HepG2 (cell line): ENCODE results near the gene EEF1E1. TPM values are rescaled to one million over a fixed set of nuclear protein-coding genes. Genes with fewer than 3 reads are reported as not detected.

Experiments
- ATF1 ChIP-seq: IDR thresholded peaks from 2 replicates; pipeline ENCODE4 v1.6.1; 2016; ENCODE audit warnings: mild to moderate bottlenecking, control low read depth
- CAMTA2 ChIP-seq: sonication (generic); formaldehyde crosslinking; IDR thresholded peaks from 2 replicates; pipeline ENCODE4 v1.4.0; 2020; ENCODE audit warnings: mild to moderate bottlenecking, missing genetic modification reagents, borderline replicate concordance
- HNF4A ChIP-seq: sonication (generic); formaldehyde crosslinking; IDR thresholded peaks from 2 replicates; pipeline ENCODE4 v1.4.0; 2020; ENCODE audit warnings: missing genetic modification reagents
- IRF2 ChIP-seq: IDR thresholded peaks from 2 replicates; pipeline ENCODE4 v1.6.1; 2018; ENCODE audit warnings: missing genetic modification reagents, missing compliant biosample characterization
- KLF16 ChIP-seq, 2 experiments: sonication (generic) in 1 of 2; formaldehyde crosslinking in 1 of 2; IDR thresholded peaks; 2 replicates each; pipeline versions ENCODE4 v1.6.1 to v1.8.0; 2016 to 2023; ENCODE audit warnings: missing genetic modification reagents in 2 of 2, missing compliant biosample characterization in 1 of 2
- MAFK ChIP-seq, 2 experiments: IDR thresholded peaks in 1 of 2; conservative IDR thresholded peaks in 1 of 2; 2 replicates each; pipeline ENCODE4 v1.6.1; 2011; ENCODE audit warnings: improper control_type of control experiment in 2 of 2, low read length in 2 of 2
- NCOA1 ChIP-seq: sonication (generic); formaldehyde crosslinking; IDR thresholded peaks from 2 replicates; pipeline ENCODE4 v1.9.0; 2021; ENCODE audit warnings: missing genetic modification reagents
- PHF20 ChIP-seq: sonication (generic); formaldehyde crosslinking; IDR thresholded peaks from 2 replicates; pipeline ENCODE4 v1.5.0; 2020; ENCODE audit warnings: mild to moderate bottlenecking, missing genetic modification reagents
- SIN3A ChIP-seq: IDR thresholded peaks from 2 replicates; pipeline ENCODE4 v1.6.1; 2011; ENCODE audit warnings: low read depth, mild to moderate bottlenecking, control low read depth, low read length, borderline replicate concordance
- TCF12 ChIP-seq, 2 experiments: fragments of 450-650 bp in 1 of 2; sonication (generic) in 1 of 2; formaldehyde crosslinking in 1 of 2; IDR thresholded peaks; 2 replicates each; pipeline versions ENCODE4 v1.6.1 to v1.8.0; 2017 to 2022; ENCODE audit warnings: antibody characterized with exemption in 1 of 2, mild to moderate bottlenecking in 1 of 2, missing genetic modification reagents in 1 of 2, moderate library complexity in 1 of 2
- ZMYM2 ChIP-seq: sonication (generic); formaldehyde crosslinking; IDR thresholded peaks from 2 replicates; pipeline ENCODE4 v1.8.0; 2022; ENCODE audit warnings: mild to moderate bottlenecking, missing genetic modification reagents
- ZNF234 ChIP-seq: sonication (generic); formaldehyde crosslinking; conservative IDR thresholded peaks from 2 replicates; pipeline ENCODE4 v1.5.1; 2020; ENCODE audit warnings: mild to moderate bottlenecking, missing genetic modification reagents
- ZNF335 ChIP-seq: sonication (generic); formaldehyde crosslinking; IDR thresholded peaks from 2 replicates; pipeline ENCODE4 v1.4.0; 2020; ENCODE audit warnings: missing genetic modification reagents
- ZNF343 ChIP-seq: sonication (generic); formaldehyde crosslinking; IDR thresholded peaks from 2 replicates; pipeline ENCODE4 v1.4.0; 2020; ENCODE audit warnings: mild to moderate bottlenecking, missing genetic modification reagents
- ZNF432 ChIP-seq: sonication (generic); formaldehyde crosslinking; IDR thresholded peaks from 2 replicates; pipeline ENCODE4 v1.5.0; 2020; ENCODE audit warnings: missing genetic modification reagents, mild to moderate bottlenecking, borderline replicate concordance
- ZNF441 ChIP-seq: sonication (generic); formaldehyde crosslinking; IDR thresholded peaks from 2 replicates; pipeline ENCODE4 v1.7.0; 2021; ENCODE audit warnings: missing genetic modification reagents, borderline replicate concordance
- ZNF496 ChIP-seq: sonication (generic); formaldehyde crosslinking; IDR thresholded peaks from 2 replicates; pipeline ENCODE4 v1.8.1; 2023; ENCODE audit warnings: mild to moderate bottlenecking, moderate library complexity, missing genetic modification reagents; ENCODE audit not compliant: insufficient replicate concordance
- ZNF546 ChIP-seq: sonication (generic); formaldehyde crosslinking; conservative IDR thresholded peaks from 2 replicates; pipeline ENCODE4 v1.8.1; 2023; ENCODE audit warnings: mild to moderate bottlenecking, missing genetic modification reagents
- ZNF766 ChIP-seq: sonication (generic); formaldehyde crosslinking; IDR thresholded peaks from 2 replicates; pipeline ENCODE4 v1.5.0; 2020; ENCODE audit warnings: missing genetic modification reagents, borderline replicate concordance
- polyA plus RNA-seq, 8 experiments: library from polyadenylated mRNA; depleted of rRNA in 3 of 8; stranded (reverse) in 7 of 8; unstranded in 1 of 8; fragments of >200 nt; fragmentation: Illumina TruSeq in 4 of 8; extraction: Trizol in 4 of 8; gene quantifications; 2 replicates each; pipeline versions ENCODE4 v1.2.1 to v1.2.3, GENCODE V29; 2011 to 2016; ENCODE audit warnings: low read depth in 4 of 8, missing spikeins in 1 of 8, mixed read lengths in 1 of 8; ENCODE audit not compliant: insufficient read depth in 1 of 8
- total RNA-seq, 5 experiments: library from RNA; depleted of rRNA; stranded (reverse); fragments of >200 nt; fragmentation: Illumina TruSeq; extraction: Trizol; gene quantifications; 2 replicates each; pipeline ENCODE4 v1.2.3, GENCODE V29; 2016; ENCODE audit warnings: low read depth in 1 of 5
- TF ChIP-seq, protein P1 (sequence below): IDR thresholded peaks from 2 replicates; pipeline ENCODE4 v1.6.1; 2016
- TF ChIP-seq, protein P2 (sequence below): sonication (generic); formaldehyde crosslinking; IDR thresholded peaks from 2 replicates; pipeline ENCODE4 v1.5.0; 2020; ENCODE audit warnings: missing genetic modification reagents, mild to moderate bottlenecking, borderline replicate concordance
- TF ChIP-seq, protein P3 (sequence below): sonication (generic); formaldehyde crosslinking; IDR thresholded peaks from 2 replicates; pipeline ENCODE4 v1.5.1; 2020; ENCODE audit warnings: mild to moderate bottlenecking, missing genetic modification reagents, moderate library complexity

The EEF1E1 gene
- total and polyA plus RNA-seq, 2 of the 13 experiments (the other 11 are each of a cell fraction or from before 2014, with no cell fraction given) = 128 to 188 TPM

DNA sequence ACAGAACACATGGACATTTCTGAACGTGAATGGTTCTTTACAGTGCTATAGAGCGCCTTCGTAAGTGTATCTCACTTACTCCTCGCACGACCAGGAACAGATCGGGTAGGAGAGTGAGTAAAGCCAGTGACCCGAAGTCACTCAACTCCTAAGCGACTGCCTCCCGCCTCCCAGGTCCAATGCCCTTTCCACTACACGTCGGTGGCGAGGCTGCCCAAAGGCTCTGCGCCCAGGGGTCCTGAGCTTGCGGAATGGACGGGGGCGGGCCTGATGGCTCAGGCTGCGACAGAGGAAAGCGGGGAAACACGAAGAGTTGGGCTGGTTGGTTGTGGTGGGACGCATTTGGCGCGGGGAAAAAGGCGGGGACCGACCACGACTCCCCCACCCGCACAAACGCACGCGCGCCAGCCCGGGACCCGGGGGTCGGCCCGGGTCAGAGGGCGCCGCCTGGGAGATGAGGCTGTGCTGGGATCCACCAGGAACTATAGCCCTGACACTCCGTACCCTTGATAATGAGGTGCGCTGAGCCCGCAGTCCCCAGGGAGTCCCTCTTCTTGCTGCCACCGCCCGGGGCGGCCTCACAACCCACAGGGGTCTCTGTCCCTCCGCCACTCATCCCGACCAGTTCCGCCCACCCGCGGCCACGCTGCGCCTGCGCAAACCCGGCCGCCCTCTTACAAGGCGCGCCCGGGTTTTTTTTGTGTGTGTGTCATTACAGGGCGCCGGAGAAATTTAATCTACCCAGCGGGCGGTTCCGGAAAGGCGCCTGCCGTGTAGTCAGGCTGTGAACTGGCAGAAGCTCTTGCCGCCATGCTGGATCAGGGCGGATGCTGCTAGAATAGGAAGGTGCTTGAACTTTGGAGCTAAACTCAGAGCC, 38.3 kb downstream of the EEF1E1 start, which contains the start of gene BLOC1S5 (continued):
- TF ChIP-seq PHF20 (CRISPR knock-in tag) (peak; percentile 94), MAFK (conservative IDR thresholded peaks at IDR 0.05 in 1 of 2, IDR thresholded peaks at IDR 0.05 in 1 of 2; ENCODE audit: low read length in 2 of 2) (no peak), ZNF432 (CRISPR knock-in tag) (no peak; the same call in 1 of the 2 replicates), CAMTA2 (CRISPR knock-in tag) (no peak; the same call in 1 of the 2 replicates), ZNF496 (CRISPR knock-in tag) (no peak), ZNF234 (CRISPR knock-in tag) (peak; percentile 53; the same call in 1 of the 2 replicates), ZNF335 (peak; percentile 97), ZNF546 (peak; percentile 81; the same call in 1 of the 2 replicates), ATF1 (CRISPR knock-in tag) (peak; percentile 99), SIN3A (peak; percentile 94; the same call in 1 of the 2 replicates), TCF12 (IDR thresholded peaks at IDR 0.05) (no peak), TCF12 (CRISPR knock-in tag; IDR thresholded peaks at IDR 0.05) (peak; percentile 64; the same call in 1 of the 2 replicates), HNF4A (peak; percentile 94), IRF2 (CRISPR knock-in tag) (peak; percentile 89), NCOA1 (CRISPR knock-in tag) (no peak; the same call in 1 of the 2 replicates), ZNF343 (CRISPR knock-in tag) (no peak), ZNF441 (CRISPR knock-in tag) (no peak), ZNF766 (CRISPR knock-in tag) (no peak), KLF16 (CRISPR knock-in tag; IDR thresholded peaks at IDR 0.05) (peak in 1 of 2 experiments; percentile 98; a peak in 2 of 4 replicates), ZMYM2 (CRISPR knock-in tag) (peak; percentile 32; the same call in 1 of the 2 replicates)
- TF ChIP-seq, protein P1, sequence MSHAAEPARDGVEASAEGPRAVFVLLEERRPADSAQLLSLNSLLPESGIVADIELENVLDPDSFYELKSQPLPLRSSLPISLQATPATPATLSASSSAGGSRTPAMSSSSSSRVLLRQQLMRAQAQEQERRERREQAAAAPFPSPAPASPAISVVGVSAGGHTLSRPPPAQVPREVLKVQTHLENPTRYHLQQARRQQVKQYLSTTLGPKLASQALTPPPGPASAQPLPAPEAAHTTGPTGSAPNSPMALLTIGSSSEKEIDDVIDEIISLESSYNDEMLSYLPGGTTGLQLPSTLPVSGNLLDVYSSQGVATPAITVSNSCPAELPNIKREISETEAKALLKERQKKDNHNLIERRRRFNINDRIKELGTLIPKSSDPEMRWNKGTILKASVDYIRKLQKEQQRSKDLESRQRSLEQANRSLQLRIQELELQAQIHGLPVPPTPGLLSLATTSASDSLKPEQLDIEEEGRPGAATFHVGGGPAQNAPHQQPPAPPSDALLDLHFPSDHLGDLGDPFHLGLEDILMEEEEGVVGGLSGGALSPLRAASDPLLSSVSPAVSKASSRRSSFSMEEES = peak; percentile 33; the same call in 1 of the 2 replicates
- TF ChIP-seq, protein P2, sequence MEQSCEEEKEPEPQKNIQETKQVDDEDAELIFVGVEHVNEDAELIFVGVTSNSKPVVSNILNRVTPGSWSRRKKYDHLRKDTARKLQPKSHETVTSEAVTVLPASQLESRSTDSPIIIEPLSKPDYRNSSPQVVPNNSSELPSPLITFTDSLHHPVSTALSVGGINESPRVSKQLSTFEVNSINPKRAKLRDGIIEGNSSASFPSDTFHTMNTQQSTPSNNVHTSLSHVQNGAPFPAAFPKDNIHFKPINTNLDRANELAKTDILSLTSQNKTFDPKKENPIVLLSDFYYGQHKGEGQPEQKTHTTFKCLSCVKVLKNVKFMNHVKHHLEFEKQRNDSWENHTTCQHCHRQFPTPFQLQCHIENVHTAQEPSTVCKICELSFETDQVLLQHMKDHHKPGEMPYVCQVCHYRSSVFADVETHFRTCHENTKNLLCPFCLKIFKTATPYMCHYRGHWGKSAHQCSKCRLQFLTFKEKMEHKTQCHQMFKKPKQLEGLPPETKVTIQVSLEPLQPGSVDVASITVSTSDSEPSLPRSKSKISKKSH = peak; percentile 95
- TF ChIP-seq, protein P3, sequence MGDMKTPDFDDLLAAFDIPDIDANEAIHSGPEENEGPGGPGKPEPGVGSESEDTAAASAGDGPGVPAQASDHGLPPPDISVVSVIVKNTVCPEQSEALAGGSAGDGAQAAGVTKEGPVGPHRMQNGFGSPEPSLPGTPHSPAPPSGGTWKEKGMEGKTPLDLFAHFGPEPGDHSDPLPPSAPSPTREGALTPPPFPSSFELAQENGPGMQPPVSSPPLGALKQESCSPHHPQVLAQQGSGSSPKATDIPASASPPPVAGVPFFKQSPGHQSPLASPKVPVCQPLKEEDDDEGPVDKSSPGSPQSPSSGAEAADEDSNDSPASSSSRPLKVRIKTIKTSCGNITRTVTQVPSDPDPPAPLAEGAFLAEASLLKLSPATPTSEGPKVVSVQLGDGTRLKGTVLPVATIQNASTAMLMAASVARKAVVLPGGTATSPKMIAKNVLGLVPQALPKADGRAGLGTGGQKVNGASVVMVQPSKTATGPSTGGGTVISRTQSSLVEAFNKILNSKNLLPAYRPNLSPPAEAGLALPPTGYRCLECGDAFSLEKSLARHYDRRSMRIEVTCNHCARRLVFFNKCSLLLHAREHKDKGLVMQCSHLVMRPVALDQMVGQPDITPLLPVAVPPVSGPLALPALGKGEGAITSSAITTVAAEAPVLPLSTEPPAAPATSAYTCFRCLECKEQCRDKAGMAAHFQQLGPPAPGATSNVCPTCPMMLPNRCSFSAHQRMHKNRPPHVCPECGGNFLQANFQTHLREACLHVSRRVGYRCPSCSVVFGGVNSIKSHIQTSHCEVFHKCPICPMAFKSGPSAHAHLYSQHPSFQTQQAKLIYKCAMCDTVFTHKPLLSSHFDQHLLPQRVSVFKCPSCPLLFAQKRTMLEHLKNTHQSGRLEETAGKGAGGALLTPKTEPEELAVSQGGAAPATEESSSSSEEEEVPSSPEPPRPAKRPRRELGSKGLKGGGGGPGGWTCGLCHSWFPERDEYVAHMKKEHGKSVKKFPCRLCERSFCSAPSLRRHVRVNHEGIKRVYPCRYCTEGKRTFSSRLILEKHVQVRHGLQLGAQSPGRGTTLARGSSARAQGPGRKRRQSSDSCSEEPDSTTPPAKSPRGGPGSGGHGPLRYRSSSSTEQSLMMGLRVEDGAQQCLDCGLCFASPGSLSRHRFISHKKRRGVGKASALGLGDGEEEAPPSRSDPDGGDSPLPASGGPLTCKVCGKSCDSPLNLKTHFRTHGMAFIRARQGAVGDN (CRISPR knock-in tag) = peak; percentile 95
